Measurements from ENCODE around the gene TBCCD1.
"Not testable (repeated sequence)": the region's sequence is repeated elsewhere in the genome, so short reads cannot be mapped to it uniquely, and the experiment has no call there.

TBCCD1 gene

GRCh38 chr3:186540221-186540834 lies 26.8 kb downstream of the TBCCD1 start:
- no peak overlapping the region for H3K4me3 ChIP-seq (ENCODE audit: control insufficient read depth, low read depth, low read length)
- DNase-seq (ENCODE audit: low read depth) = peak; percentile 24
- peak; percentile 56 for TF ChIP-seq CTCF (IDR thresholded peaks at IDR 0.05; ENCODE audit: control insufficient read depth, insufficient read depth, low read depth, low read length, missing control alignments)

- no peak for DNase-seq (ENCODE audit: low read depth)
- H3K4me3 ChIP-seq (ENCODE audit: control insufficient read depth, low read depth, low read length) = no peak overlapping the region
- TF ChIP-seq CTCF (IDR thresholded peaks at IDR 0.05; ENCODE audit: control insufficient read depth, insufficient read depth, low read depth, low read length, missing control alignments) = no peak
These were observed 28.4 kb downstream of the TBCCD1 start for GRCh38 chr3:186538779-186539178.

- no peak for TF ChIP-seq CTCF (IDR thresholded peaks at IDR 0.05; ENCODE audit: control insufficient read depth, insufficient read depth, low read depth, low read length, missing control alignments)
These were observed 30.0 kb downstream of the TBCCD1 start for GRCh38 chr3:186536883-186537844.

GRCh38 chr3:186534113-186534669 lies 32.9 kb downstream of the TBCCD1 start:
- no peak for DNase-seq (ENCODE audit: low read depth)
- H3K4me3 ChIP-seq (ENCODE audit: control insufficient read depth, low read depth, low read length) = no peak overlapping the region
- TF ChIP-seq CTCF (IDR thresholded peaks at IDR 0.05; ENCODE audit: control insufficient read depth, insufficient read depth, low read depth, low read length, missing control alignments) = no peak

More at GRCh38 chr3:186536883-186537844, 30.0 kb downstream of the TBCCD1 start:
- no peak for DNase-seq (ENCODE audit: low read depth)
- H3K4me3 ChIP-seq (ENCODE audit: control insufficient read depth, low read depth, low read length) = no peak overlapping the region

- no peak for TF ChIP-seq CTCF (IDR thresholded peaks at IDR 0.05; ENCODE audit: control insufficient read depth, insufficient read depth, low read depth, low read length, missing control alignments)
- DNase-seq (ENCODE audit: low read depth) = no peak
- no peak overlapping the region for H3K4me3 ChIP-seq (ENCODE audit: control insufficient read depth, low read depth, low read length)
These were observed 34.5 kb downstream of the TBCCD1 start for GRCh38 chr3:186532598-186533072.

GRCh38 chr3:186531694-186532093 lies 35.4 kb downstream of the TBCCD1 start:
- DNase-seq (ENCODE audit: low read depth); H3K4me3 ChIP-seq (ENCODE audit: control insufficient read depth, low read depth, low read length): not testable (repeated sequence)
